ENCODE measurements around the gene RIOX2. TPM values are rescaled to one million over a fixed set of nuclear protein-coding genes. Genes with fewer than 3 reads are reported as not detected.

Gene RIOX2
- total RNA-seq, 1 donor from 2014 or later: 20.2 TPM

- Histone ChIP-seq H3K4me1 (ENCODE audit: insufficient read depth, low read length) (no peaks in the 10 kb centered on the region), H3K9me3 (ENCODE audit: insufficient read depth, low read depth, low read length) (no peaks in the 10 kb centered on the region), H3K27me3 (ENCODE audit: insufficient read depth, low read length) (no peaks in the 10 kb centered on the region), H2AFZ (ENCODE audit: low read depth, low read length) (no peak overlapping the region), H3K27ac (ENCODE audit: low read depth, low read length) (no peak overlapping the region), H3K36me3 (ENCODE audit: insufficient read depth, low read length) (no peaks in the 10 kb centered on the region), H3K9ac (ENCODE audit: low read length) (no peak overlapping the region), H3K4me3 (ENCODE audit: insufficient read depth, low read depth, low read length) (no peak overlapping the region), H4K20me1 (ENCODE audit: insufficient read depth, low read length) (no peaks in the 10 kb centered on the region), H3K4me2 (ENCODE audit: low read length) (no peak overlapping the region), H3K79me2 (ENCODE audit: insufficient read depth, low read length) (no peaks in the 10 kb centered on the region)
- DNase-seq (ENCODE audit: low read depth) (no peak), FAIRE-seq (peak; percentile 17)
- no peak overlapping the region for H3K27ac Mint-ChIP-seq (ENCODE audit: unreplicated experiment)
- no peaks in the 10 kb centered on the region for H3K9me3 Mint-ChIP-seq (ENCODE audit: unreplicated experiment)
- H3K36me3 Mint-ChIP-seq (ENCODE audit: low read depth, unreplicated experiment): peaks cover 1% of the 10 kb centered on the region
- no peaks in the 10 kb centered on the region for H3K4me1 Mint-ChIP-seq (ENCODE audit: low read depth, unreplicated experiment)
- no peak for TF ChIP-seq EZH2 (IDR thresholded peaks at IDR 0.05; ENCODE audit: insufficient read depth, low read length)
- TF ChIP-seq CTCF (IDR thresholded peaks at IDR 0.05; ENCODE audit: insufficient read depth, low read depth, low read length): no peak
- no peak overlapping the region for H3K4me3 Mint-ChIP-seq (ENCODE audit: unreplicated experiment)
- no peaks in the 10 kb centered on the region for H3K27me3 Mint-ChIP-seq (ENCODE audit: low read depth, unreplicated experiment)
Measured at GRCh38 chr3:97901313-97902248, 70.7 kb downstream of the RIOX2 start.

- H3K27ac Mint-ChIP-seq (ENCODE audit: unreplicated experiment): no peak overlapping the region
- no peaks in the 10 kb centered on the region for H3K36me3 ChIP-seq (ENCODE audit: insufficient read depth, low read length)
- peaks cover 1% of the 10 kb centered on the region for H3K36me3 Mint-ChIP-seq (ENCODE audit: low read depth, unreplicated experiment)
- no peak overlapping the region for H3K4me3 Mint-ChIP-seq (ENCODE audit: unreplicated experiment)
- H3K27me3 ChIP-seq (ENCODE audit: insufficient read depth, low read length): no peaks in the 10 kb centered on the region
- no peaks in the 10 kb centered on the region for H3K9me3 Mint-ChIP-seq (ENCODE audit: unreplicated experiment)
- no peaks in the 10 kb centered on the region for H3K4me1 ChIP-seq (ENCODE audit: insufficient read depth, low read length)
- no peak overlapping the region for H3K9ac ChIP-seq (ENCODE audit: low read length)
- H3K4me1 Mint-ChIP-seq (ENCODE audit: low read depth, unreplicated experiment): no peaks in the 10 kb centered on the region
- no peak for FAIRE-seq
- H3K27me3 Mint-ChIP-seq (ENCODE audit: low read depth, unreplicated experiment): no peaks in the 10 kb centered on the region
- no peaks in the 10 kb centered on the region for H3K79me2 ChIP-seq (ENCODE audit: insufficient read depth, low read length)
- H3K9me3 ChIP-seq (ENCODE audit: insufficient read depth, low read depth, low read length): no peaks in the 10 kb centered on the region
- H4K20me1 ChIP-seq (ENCODE audit: insufficient read depth, low read length): no peaks in the 10 kb centered on the region
- no peak for TF ChIP-seq CTCF (IDR thresholded peaks at IDR 0.05; ENCODE audit: insufficient read depth, low read depth, low read length)
- TF ChIP-seq EZH2 (IDR thresholded peaks at IDR 0.05; ENCODE audit: insufficient read depth, low read length): no peak
- H3K4me3 ChIP-seq (ENCODE audit: insufficient read depth, low read depth, low read length): no peak overlapping the region
- DNase-seq (ENCODE audit: low read depth): no peak
- no peak overlapping the region for H2AFZ ChIP-seq (ENCODE audit: low read depth, low read length)
- no peak overlapping the region for H3K4me2 ChIP-seq (ENCODE audit: low read length)
- H3K27ac ChIP-seq (ENCODE audit: low read depth, low read length): no peak overlapping the region
Measured at GRCh38 chr3:97899331-97899730, 72.9 kb downstream of the RIOX2 start.

- no peak overlapping the region for H3K27ac Mint-ChIP-seq (ENCODE audit: unreplicated experiment)
- H3K36me3 Mint-ChIP-seq (ENCODE audit: low read depth, unreplicated experiment): no peaks in the 10 kb centered on the region
Measured at GRCh38 chr3:97896547-97896946, 75.7 kb downstream of the RIOX2 start.

More at GRCh38 chr3:97896547-97896946, 75.7 kb downstream of the RIOX2 start:
- DNase-seq (ENCODE audit: low read depth) (no peak), FAIRE-seq (no peak)
- H3K9ac ChIP-seq (ENCODE audit: low read length): no peak overlapping the region
- Mint-ChIP-seq H3K9me3 (ENCODE audit: unreplicated experiment) (no peaks in the 10 kb centered on the region), H3K4me3 (ENCODE audit: unreplicated experiment) (no peak overlapping the region), H3K27me3 (ENCODE audit: low read depth, unreplicated experiment) (no peaks in the 10 kb centered on the region), H3K4me1 (ENCODE audit: low read depth, unreplicated experiment) (no peaks in the 10 kb centered on the region)
- H2AFZ ChIP-seq (ENCODE audit: low read depth, low read length): no peak overlapping the region
- H3K4me2 ChIP-seq (ENCODE audit: low read length): no peak overlapping the region
- H4K20me1 ChIP-seq (ENCODE audit: insufficient read depth, low read length): no peaks in the 10 kb centered on the region
- no peak overlapping the region for H3K27ac ChIP-seq (ENCODE audit: low read depth, low read length)
- no peak overlapping the region for H3K4me3 ChIP-seq (ENCODE audit: insufficient read depth, low read depth, low read length)
- no peaks in the 10 kb centered on the region for H3K9me3 ChIP-seq (ENCODE audit: insufficient read depth, low read depth, low read length)
- TF ChIP-seq EZH2 (IDR thresholded peaks at IDR 0.05; ENCODE audit: insufficient read depth, low read length) (no peak), CTCF (IDR thresholded peaks at IDR 0.05; ENCODE audit: insufficient read depth, low read depth, low read length) (no peak)
- no peaks in the 10 kb centered on the region for H3K4me1 ChIP-seq (ENCODE audit: insufficient read depth, low read length)
- no peaks in the 10 kb centered on the region for H3K79me2 ChIP-seq (ENCODE audit: insufficient read depth, low read length)
- peaks cover 3% of the 10 kb centered on the region for H3K36me3 ChIP-seq (ENCODE audit: insufficient read depth, low read length)
- no peaks in the 10 kb centered on the region for H3K27me3 ChIP-seq (ENCODE audit: insufficient read depth, low read length)
